ENCODE data around the gene WTIP.
"Not testable (repeated sequence)": the region's sequence is repeated elsewhere in the genome, so short reads cannot be mapped to it uniquely, and the experiment has no call there.

The WTIP gene

GRCh38 chr19:34461375-34462100 lies 20.0 kb upstream of the WTIP start:
- peaks cover 96% of the 10 kb centered on the region for H3K36me3 ChIP-seq (ENCODE audit: insufficient read depth, low read depth, low read length)
- H3K9ac ChIP-seq (ENCODE audit: low read depth, low read length), result no peak overlapping the region
- H3K27ac ChIP-seq (ENCODE audit: low read length), result no peak overlapping the region

GRCh38 chr19:34464785-34465184 lies 16.8 kb upstream of the WTIP start:
- H3K27ac ChIP-seq (ENCODE audit: low read length); H3K9me3 ChIP-seq (ENCODE audit: insufficient read depth, low read depth, low read length); H3K9ac ChIP-seq (ENCODE audit: low read depth, low read length); H3K27me3 ChIP-seq (ENCODE audit: insufficient read depth, low read length); H3K4me3 ChIP-seq (ENCODE audit: low read length); H3K4me1 ChIP-seq (ENCODE audit: insufficient read depth, low read length): not testable (repeated sequence)
- H3K36me3 ChIP-seq (ENCODE audit: insufficient read depth, low read depth, low read length), result peaks cover 100% of the 10 kb centered on the region

More at GRCh38 chr19:34461375-34462100, 20.0 kb upstream of the WTIP start:
- Histone ChIP-seq H3K4me1 (ENCODE audit: insufficient read depth, low read length) (no peaks in the 10 kb centered on the region), H3K27me3 (ENCODE audit: insufficient read depth, low read length) (no peaks in the 10 kb centered on the region), H3K4me3 (ENCODE audit: low read length) (no peak overlapping the region), H3K9me3 (ENCODE audit: insufficient read depth, low read depth, low read length) (no peaks in the 10 kb centered on the region)

GRCh38 chr19:34468409-34468808 lies 13.1 kb upstream of the WTIP start:
- Histone ChIP-seq H3K36me3 (ENCODE audit: insufficient read depth, low read depth, low read length) (peaks cover 100% of the 10 kb centered on the region), H3K27me3 (ENCODE audit: insufficient read depth, low read length) (no peaks in the 10 kb centered on the region), H3K4me1 (ENCODE audit: insufficient read depth, low read length) (no peaks in the 10 kb centered on the region), H3K4me3 (ENCODE audit: low read length) (no peak overlapping the region), H3K9me3 (ENCODE audit: insufficient read depth, low read depth, low read length) (no peaks in the 10 kb centered on the region), H3K27ac (ENCODE audit: low read length) (no peak overlapping the region), H3K9ac (ENCODE audit: low read depth, low read length) (no peak overlapping the region)

- not testable (repeated sequence) for H3K27ac ChIP-seq (ENCODE audit: low read length); H3K27me3 ChIP-seq (ENCODE audit: insufficient read depth, low read length); H3K9ac ChIP-seq (ENCODE audit: low read depth, low read length); H3K9me3 ChIP-seq (ENCODE audit: insufficient read depth, low read depth, low read length); H3K4me3 ChIP-seq (ENCODE audit: low read length); H3K4me1 ChIP-seq (ENCODE audit: insufficient read depth, low read length)
- peaks cover 95% of the 10 kb centered on the region for H3K36me3 ChIP-seq (ENCODE audit: insufficient read depth, low read depth, low read length)
Measured at GRCh38 chr19:34469026-34469425, 12.5 kb upstream of the WTIP start.

GRCh38 chr19:34471906-34472700 lies 9.5 kb upstream of the WTIP start:
- H3K36me3 ChIP-seq (ENCODE audit: insufficient read depth, low read depth, low read length), result peaks cover 64% of the 10 kb centered on the region
- no peaks in the 10 kb centered on the region for H3K27me3 ChIP-seq (ENCODE audit: insufficient read depth, low read length)
- H3K4me1 ChIP-seq (ENCODE audit: insufficient read depth, low read length), result no peaks in the 10 kb centered on the region
- H3K9ac ChIP-seq (ENCODE audit: low read depth, low read length), result no peak overlapping the region
- H3K9me3 ChIP-seq (ENCODE audit: insufficient read depth, low read depth, low read length), result no peaks in the 10 kb centered on the region
- no peak overlapping the region for H3K4me3 ChIP-seq (ENCODE audit: low read length)
- no peak overlapping the region for H3K27ac ChIP-seq (ENCODE audit: low read length)

- Histone ChIP-seq H3K4me3 (ENCODE audit: low read length) (no peak overlapping the region), H3K9me3 (ENCODE audit: insufficient read depth, low read depth, low read length) (no peaks in the 10 kb centered on the region), H3K27ac (ENCODE audit: low read length) (no peak overlapping the region), H3K27me3 (ENCODE audit: insufficient read depth, low read length) (no peaks in the 10 kb centered on the region), H3K9ac (ENCODE audit: low read depth, low read length) (no peak overlapping the region), H3K4me1 (ENCODE audit: insufficient read depth, low read length) (no peaks in the 10 kb centered on the region), H3K36me3 (ENCODE audit: insufficient read depth, low read depth, low read length) (peaks cover 41% of the 10 kb centered on the region)
Measured at GRCh38 chr19:34474233-34474989, 7.1 kb upstream of the WTIP start.

- Histone ChIP-seq H3K4me3 (ENCODE audit: low read length) (no peak overlapping the region), H3K9ac (ENCODE audit: low read depth, low read length) (no peak overlapping the region), H3K27ac (ENCODE audit: low read length) (no peak overlapping the region), H3K27me3 (ENCODE audit: insufficient read depth, low read length) (peaks cover 6% of the 10 kb centered on the region; the same call in 1 of the 2 replicates), H3K36me3 (ENCODE audit: insufficient read depth, low read depth, low read length) (peaks cover 33% of the 10 kb centered on the region), H3K9me3 (ENCODE audit: insufficient read depth, low read depth, low read length) (no peaks in the 10 kb centered on the region), H3K4me1 (ENCODE audit: insufficient read depth, low read length) (no peaks in the 10 kb centered on the region)
Measured at GRCh38 chr19:34475026-34475974, 6.3 kb upstream of the WTIP start.

- Histone ChIP-seq H3K36me3 (ENCODE audit: insufficient read depth, low read depth, low read length) (peaks cover 25% of the 10 kb centered on the region), H3K9ac (ENCODE audit: low read depth, low read length) (no peak overlapping the region), H3K27ac (ENCODE audit: low read length) (no peak overlapping the region), H3K27me3 (ENCODE audit: insufficient read depth, low read length) (peaks cover 14% of the 10 kb centered on the region; the same call in 1 of the 2 replicates), H3K4me3 (ENCODE audit: low read length) (no peak overlapping the region), H3K9me3 (ENCODE audit: insufficient read depth, low read depth, low read length) (no peaks in the 10 kb centered on the region), H3K4me1 (ENCODE audit: insufficient read depth, low read length) (peaks cover 2% of the 10 kb centered on the region; the same call in 1 of the 2 replicates)
Measured at GRCh38 chr19:34475975-34476594, 5.5 kb upstream of the WTIP start.

GRCh38 chr19:34478496-34478895 lies 3.1 kb upstream of the WTIP start:
- not testable (repeated sequence) for H3K36me3 ChIP-seq (ENCODE audit: insufficient read depth, low read depth, low read length); H3K4me1 ChIP-seq (ENCODE audit: insufficient read depth, low read length); H3K9ac ChIP-seq (ENCODE audit: low read depth, low read length); H3K4me3 ChIP-seq (ENCODE audit: low read length); H3K27ac ChIP-seq (ENCODE audit: low read length); H3K9me3 ChIP-seq (ENCODE audit: insufficient read depth, low read depth, low read length)
- H3K27me3 ChIP-seq (ENCODE audit: insufficient read depth, low read length), result peaks cover 25% of the 10 kb centered on the region

- Histone ChIP-seq H3K27me3 (ENCODE audit: insufficient read depth, low read length) (peaks cover 27% of the 10 kb centered on the region), H3K36me3 (ENCODE audit: insufficient read depth, low read depth, low read length) (no peaks in the 10 kb centered on the region), H3K9ac (ENCODE audit: low read depth, low read length) (no peak overlapping the region), H3K4me1 (ENCODE audit: insufficient read depth, low read length) (peaks cover 2% of the 10 kb centered on the region; the same call in 1 of the 2 replicates), H3K4me3 (ENCODE audit: low read length) (no peak overlapping the region), H3K9me3 (ENCODE audit: insufficient read depth, low read depth, low read length) (no peaks in the 10 kb centered on the region), H3K27ac (ENCODE audit: low read length) (no peak overlapping the region)
Measured at GRCh38 chr19:34479396-34479795, 2.2 kb upstream of the WTIP start.

All from iPS-20b (cell line).